Right kidney (tissue), 9 donors: ENCODE data around the gene OR2C1.

Experiments used
- DNase-seq: peaks from one replicate; pipeline ENCODE4 v3.0.0-alpha.2; 2016
- long read RNA-seq, 8 donors: transcript quantifications; one replicate each; lab custom pipeline, GENCODE V29; 2026

The OR2C1 gene
- long read RNA-seq, donor 1, result 0 reads
- long read RNA-seq, donor 2, result 0 reads
- long read RNA-seq, donor 3, result 0 reads
- long read RNA-seq, donor 4, result 0 reads
- long read RNA-seq, donor 5, result 0 reads
- long read RNA-seq, donor 6, result 0 reads
- long read RNA-seq, donor 7, result 0 reads
- long read RNA-seq, donor 8, result 0 reads

GRCh38 chr16:3355589-3355988, at the start of gene OR2C1:
Gene OR2C1 (plus strand): TSS chr16:3355889. CDS start chr16:3355941, 52 bp downstream.
- DNase-seq, result no peak

GRCh38 chr16:3306078-3306477, 49.6 kb upstream of the OR2C1 start:
- no peak for DNase-seq

DNA sequence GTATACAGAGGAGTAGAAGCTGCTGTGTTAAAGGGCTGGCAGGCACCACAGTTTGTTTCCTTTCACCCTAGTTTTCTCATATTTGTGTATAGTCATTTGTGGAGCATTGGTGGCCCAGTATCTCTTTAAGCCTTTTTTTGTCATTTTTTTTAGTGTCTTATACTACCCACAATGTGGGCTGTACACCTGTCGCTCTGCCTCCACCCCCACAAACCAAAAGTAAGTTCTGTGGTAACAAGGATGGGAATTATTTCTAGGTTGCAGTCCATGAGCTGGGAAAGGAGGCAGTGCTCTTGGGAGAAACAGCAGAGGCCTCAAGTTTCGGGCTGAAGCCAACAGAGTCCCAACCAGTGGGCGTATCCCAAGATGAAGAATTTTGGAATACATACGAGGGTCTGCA, 44.2 kb upstream of the OR2C1 start:
- DNase-seq, result no peak

DNA sequence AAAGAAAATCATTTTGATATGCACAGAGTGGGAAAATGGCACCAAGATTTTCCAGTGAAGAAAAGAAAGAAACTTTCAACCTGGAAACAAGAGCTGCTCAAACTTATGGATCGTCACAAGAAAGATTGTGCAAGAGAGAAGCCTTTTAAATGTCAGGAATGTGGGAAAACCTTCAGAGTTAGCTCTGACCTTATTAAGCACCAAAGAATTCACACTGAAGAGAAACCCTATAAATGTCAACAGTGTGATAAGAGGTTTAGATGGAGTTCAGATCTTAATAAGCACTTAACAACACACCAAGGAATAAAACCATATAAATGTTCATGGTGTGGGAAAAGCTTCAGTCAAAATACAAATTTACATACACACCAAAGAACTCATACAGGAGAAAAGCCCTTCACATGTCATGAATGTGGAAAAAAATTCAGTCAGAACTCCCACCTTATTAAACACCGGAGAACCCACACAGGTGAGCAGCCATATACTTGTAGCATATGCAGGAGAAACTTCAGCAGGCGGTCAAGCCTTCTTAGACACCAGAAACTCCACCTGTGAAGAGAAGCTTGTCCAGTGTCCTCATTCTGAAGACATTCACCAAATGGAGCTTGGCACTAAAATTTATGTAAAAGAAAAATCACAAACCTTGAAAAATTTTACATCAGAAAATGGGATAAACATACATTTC, 38.2 kb upstream of the OR2C1 start:
- no peak for DNase-seq

GRCh38 chr16:3321816-3322215, 33.9 kb upstream of the OR2C1 start:
- DNase-seq, result no peak

DNA sequence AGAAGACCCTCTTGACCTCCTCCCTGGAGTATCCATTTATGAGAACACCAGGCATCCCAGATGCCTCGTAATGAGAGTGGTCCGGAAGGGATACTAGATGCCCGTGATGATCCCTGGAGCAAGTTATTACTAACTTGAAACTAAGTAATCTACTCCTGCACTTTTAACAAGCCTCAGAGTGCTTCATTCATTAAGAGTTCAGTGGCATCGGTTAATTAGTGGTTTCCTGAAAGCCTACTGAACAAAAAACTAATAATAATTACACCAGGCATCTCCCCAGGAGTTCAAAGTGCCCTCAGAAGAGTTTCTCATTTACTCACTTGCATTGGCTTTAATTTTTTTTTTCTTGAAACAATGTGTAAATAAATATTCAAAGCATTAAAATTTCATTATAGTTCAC, 28.2 kb upstream of the OR2C1 start:
- no peak for DNase-seq

GRCh38 chr16:3328104-3328503, 27.6 kb upstream of the OR2C1 start:
- DNase-seq, result no peak

- DNase-seq, result no peak
These were observed 27.0 kb upstream of the OR2C1 start for GRCh38 chr16:3328643-3329042.

DNA sequence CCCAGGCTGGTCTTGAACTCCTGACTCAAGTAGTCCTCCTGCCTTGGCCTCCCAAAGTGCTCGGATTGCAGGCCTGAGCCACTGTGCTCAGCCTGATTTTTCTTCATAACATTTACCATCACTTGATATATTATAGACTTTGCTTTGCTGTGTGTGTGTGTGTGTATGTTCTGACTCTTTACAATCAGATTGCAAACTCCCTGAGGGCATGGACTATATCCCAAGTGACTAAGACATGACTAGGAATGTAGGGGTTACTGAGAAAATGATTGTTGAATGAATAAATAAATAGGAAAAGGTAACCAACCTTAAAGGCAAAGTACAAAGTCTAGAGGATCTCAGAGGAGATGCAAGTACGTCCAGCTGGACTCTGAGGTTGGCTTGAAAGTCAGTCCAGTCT, 9.6 kb upstream of the OR2C1 start:
- DNase-seq, result no peak

DNA sequence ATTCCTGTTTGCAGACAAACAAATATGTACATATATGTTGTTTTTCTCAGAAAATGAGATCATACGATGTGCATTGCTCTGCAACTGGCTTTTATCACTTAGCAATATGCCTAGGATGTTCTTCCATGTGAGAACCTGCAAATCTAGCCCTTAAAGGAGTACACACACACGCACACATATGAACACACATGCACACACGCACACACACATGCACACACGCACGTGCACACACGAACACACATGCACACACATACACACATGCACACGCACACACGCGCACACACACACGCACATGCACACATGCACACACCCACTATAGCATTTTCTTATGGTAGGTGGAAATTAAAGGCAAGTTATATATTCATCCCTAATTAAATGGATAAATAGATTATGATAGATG, 8.1 kb upstream of the OR2C1 start:
- no peak for DNase-seq

DNA sequence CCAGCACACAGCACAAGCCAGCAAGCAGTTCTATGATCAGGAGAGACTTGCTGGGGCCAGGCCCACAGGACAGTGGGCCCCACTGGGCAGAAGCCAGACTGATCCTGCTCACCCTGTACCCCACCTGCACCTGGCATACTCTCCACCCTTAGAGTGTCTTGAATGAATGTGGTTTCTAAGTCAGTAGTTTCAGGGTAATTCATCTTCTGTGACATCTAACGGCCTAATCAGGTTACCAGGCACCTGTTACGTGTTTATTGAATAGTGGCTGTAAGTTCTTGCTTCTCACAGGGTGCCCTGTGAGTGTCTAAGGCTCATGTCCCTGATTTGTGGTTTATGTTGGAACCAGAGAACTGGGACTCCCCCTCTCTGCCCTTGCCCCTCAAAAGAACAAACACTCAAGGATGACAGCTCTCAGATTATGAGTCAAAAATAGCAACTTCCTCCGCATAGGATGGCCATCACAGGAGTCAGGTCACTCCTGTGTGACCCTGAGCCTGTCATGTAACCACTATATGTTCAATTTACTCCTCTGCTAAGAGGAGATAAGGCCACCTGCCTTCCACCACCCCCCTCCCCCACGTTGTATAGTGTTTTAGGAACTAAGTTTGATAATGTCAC, 7.0 kb upstream of the OR2C1 start:
- no peak for DNase-seq

DNA sequence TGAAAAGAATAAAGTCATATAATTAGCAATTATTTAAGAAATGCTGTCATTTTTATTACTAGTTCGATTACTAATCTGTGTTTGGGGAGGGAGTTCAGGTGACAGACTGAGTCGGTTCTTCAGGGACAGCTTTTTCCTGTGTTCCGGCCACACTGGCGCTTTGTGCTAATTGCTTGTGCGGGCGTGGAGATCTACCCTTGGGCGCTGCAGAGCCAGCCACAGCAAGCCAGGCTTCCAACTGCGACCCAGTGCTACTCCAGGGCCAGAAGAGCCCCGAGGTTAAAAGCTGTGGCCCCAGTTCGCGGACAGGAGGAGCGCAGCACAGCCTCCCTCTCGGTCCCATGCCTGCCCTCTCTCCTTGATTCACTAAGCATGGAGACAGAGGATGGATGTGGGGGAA, 6.5 kb upstream of the OR2C1 start:
- no peak for DNase-seq

DNA sequence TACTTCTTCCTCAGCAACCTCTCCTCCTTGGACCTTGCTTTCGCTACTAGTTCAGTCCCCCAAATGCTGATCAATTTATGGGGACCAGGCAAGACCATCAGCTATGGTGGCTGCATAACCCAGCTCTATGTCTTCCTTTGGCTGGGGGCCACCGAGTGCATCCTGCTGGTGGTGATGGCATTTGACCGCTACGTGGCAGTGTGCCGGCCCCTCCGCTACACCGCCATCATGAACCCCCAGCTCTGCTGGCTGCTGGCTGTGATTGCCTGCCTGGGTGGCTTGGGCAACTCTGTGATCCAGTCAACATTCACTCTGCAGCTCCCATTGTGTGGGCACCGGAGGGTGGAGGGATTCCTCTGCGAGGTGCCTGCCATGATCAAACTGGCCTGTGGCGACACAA, 429 bp downstream of the OR2C1 start:
- DNase-seq, result no peak

DNA sequence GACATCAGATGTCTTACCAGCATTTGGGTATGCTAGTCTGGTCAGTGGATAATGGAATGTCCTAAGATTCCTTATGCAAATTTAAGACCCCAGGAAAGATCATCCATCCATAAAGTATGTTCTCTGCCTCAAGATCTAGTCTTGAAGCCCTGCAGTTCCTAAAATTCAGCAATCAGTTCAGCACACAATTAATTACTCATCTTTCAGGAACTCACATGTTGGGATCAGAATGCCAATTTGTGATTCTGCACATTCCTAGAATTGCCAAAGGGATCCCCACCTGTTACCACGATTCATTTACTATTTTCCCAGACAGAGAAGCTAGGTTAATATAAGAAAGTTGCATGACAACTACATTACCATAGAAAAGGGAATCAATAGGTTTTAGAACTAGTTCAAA, 3.2 kb downstream of the OR2C1 start:
- no peak for DNase-seq

DNA sequence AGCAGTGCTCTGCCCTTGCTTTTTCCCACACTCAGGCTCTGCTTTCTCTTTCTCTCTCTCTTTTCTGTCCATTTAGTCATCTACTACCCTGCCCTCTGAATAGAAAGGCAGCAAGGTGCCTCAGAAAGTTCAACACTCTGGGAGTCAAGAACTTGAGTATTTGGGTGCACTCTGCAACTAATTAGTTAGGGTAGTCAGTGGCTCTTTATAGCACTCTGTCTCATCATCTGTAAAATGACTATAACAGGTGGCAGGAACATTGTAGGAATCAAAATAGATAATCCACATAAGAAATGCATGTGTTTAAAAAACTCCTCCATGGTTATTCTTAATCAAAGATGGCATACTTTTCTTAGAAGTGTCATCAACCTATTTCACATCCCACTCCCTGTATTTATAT, 7.2 kb downstream of the OR2C1 start:
- DNase-seq, result no peak

DNA sequence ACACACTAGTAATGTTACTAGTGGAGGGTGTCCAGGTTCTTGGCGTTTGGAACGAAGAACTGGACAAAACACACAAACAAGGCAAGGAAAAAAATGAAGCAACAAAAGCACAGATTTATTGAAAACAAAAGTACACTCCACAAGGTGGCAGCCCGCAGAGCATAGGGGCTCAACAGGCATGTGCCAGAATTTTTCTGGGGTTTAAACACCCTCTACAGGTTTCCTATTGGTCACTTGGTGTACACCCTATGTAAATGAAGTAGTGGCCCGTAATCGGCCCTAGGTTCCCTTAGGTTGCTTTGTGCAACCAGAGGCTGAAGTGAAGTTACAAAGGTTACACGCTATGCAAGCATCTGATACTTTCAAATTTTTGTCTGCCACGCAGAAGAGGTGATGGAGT, 8.1 kb downstream of the OR2C1 start:
- no peak for DNase-seq

GRCh38 chr16:3364774-3365427, 9.2 kb downstream of the OR2C1 start:
- peak; percentile 70 for DNase-seq

DNA sequence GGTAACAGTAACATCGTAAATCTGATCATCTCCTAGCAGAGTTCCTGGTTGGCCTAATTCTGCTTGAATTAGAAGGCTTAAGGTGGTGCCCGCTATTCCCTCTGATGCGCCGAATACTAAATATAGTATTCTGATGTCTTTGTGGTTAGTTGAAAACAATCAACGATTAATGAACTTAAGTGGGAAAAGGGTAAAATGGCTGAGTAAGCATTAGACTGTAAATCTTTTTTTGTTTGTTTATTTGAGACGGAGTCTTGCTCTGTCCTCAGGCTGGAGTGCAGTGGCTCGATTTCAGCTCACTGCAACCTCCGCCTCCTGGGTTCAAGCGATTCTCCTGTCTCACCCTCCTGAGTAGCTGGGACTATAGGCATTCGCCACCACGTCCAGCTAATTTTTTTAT, 13.4 kb downstream of the OR2C1 start:
- no peak for DNase-seq

DNA sequence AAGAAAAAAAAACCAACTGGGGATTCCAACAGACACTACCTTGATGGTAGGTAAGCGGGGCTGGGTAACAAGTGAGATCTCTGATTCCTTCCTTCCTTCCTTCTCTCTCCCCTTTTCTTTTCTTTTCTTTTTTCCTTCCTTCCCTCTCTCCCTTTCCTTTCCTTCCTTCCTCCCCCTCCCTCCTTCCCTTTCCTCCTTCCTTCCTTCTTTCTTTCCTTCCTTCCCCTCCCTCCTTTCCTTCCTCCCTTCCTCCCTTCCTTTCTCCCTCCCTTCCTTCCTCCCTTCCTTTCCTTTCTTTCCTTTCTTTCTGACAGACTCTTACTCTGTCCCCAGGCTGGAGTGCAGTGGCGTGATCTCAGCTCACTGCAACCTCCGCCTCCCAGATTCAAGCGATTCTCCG, 20.0 kb downstream of the OR2C1 start:
- no peak for DNase-seq

DNA sequence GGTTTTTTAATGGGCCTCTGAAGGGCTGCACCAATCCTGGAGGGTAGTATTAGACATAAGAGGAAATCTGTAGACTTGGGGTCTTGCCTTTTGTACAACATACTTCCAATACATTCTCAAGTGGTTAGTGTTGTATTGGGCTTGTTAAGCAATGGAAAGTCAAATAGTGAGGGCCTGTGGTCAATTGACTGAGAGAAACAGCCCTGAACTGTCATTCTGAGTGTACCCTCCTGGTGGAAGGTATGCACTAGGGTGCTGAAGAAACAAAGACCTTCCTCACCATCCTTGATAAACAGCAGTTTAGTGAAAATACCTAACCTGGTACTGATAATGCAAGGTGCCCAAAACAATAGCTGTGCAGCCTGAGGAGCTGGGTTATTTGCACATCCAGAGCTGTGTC, 22.2 kb downstream of the OR2C1 start:
- DNase-seq, result no peak

GRCh38 chr16:3383045-3383448, 27.4 kb downstream of the OR2C1 start:
- no peak for DNase-seq

DNA sequence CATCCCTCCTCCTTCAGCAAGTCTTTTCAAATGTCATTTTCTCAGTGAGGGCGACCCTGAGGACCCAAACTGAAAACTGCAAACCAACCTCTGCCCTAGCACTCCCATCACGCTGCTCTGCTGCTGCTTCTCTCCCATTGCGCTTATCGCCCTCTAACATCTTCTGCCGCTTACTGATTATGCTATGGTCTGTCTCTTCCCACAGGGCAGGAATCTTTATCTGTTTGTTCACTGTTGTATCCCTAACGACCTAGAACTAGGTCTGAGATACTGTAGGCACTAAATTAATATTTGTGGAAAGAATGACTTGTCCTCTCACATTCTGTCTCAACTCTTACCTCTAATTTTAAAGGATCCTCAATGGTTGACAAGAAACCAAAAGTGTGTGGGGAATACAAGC, 32.6 kb downstream of the OR2C1 start:
- DNase-seq, result no peak

DNA sequence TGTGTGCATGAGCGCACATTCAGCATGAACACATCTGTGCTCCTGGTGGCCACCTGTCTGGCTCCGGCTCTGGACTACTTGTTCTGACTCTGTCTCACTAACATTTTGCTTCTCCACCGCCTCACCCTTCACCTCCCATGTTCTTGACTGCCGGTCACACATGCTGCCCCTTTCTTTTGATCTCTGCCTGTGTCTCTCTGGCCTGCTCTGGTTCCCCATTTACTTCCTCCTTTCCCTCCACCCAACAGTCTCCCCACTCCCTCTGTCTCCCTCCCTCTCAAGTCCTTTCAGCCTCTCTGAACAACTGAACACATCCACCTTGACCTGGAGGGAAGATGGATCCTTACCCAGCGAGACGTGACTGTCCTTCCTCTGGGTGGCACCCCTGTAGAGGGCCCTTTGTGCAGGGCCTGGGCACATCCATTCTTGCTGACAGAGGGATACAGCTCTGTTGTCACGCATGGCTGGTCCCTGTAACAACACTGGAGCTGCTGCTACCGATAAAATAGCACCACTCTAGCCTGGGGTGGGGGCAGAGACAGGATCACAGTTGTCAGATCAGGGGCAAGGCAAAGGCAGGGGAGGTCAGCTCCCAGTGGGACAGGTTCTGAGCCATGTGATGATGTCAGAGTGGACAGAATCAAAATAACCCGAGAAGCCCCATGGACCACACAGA, 34.1 kb downstream of the OR2C1 start:
- DNase-seq, result no peak
